GM19467 (cell line): Measurements from ENCODE around the gene SMLR1.
"Not testable (repeated sequence)": the region's sequence is repeated elsewhere in the genome, so short reads cannot be mapped to it uniquely, and the experiment has no call there.

ENCODE experiments used
- ATAC-seq: cut with Tn5 transposase; IDR thresholded peaks from one replicate; pipeline ENCODE4 v1.9.1; 2021; ENCODE audit warnings: mild to moderate bottlenecking, moderate library complexity; ENCODE audit not compliant: unreplicated experiment

The SMLR1 gene

DNA sequence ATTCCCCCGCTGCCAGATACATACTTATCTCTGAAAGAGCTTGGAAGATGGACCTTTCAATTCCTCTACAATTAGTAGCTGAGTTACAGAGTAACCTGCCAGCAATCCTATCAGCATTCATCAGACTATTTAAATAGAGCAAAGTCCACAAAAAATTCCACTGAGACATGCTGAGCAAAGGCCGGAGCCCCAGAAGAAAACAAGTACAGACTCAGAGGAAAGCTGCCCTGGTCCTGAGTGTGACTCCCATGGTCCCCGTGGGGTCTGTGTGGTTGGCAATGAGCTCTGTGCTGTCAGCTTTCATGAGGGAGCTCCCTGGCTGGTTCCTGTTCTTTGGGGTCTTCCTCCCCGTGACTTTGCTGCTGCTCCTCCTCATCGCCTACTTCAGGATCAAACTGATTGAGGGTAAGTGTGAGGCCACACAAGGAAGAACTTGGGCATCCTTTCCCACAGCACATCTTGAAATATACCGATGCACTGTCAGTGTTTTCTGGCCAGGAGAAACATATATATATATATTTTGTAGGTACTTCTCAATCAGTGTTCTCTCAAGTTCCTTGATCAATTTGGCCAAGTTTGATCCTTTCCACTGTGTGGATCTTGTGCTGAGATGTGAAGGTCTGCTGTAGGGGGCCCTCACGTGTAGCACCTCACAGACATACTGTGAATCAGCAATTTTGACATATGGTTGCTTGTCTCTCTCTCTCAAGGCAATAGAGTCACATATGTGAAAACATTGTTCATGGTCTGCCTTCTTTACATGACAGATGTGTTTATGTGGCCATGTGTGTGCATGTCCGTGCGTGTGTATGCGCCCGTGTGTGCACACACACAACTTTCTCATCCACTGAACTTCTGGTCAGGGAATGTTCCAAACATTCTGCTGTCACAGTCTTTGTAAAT lies at the start of gene SMLR1:
Gene SMLR1 (plus strand): TSS at position 160 of the 903 bp plus-strand sequence. CDS start 8 bp downstream, at position 168.
- ATAC-seq: no peak

DNA sequence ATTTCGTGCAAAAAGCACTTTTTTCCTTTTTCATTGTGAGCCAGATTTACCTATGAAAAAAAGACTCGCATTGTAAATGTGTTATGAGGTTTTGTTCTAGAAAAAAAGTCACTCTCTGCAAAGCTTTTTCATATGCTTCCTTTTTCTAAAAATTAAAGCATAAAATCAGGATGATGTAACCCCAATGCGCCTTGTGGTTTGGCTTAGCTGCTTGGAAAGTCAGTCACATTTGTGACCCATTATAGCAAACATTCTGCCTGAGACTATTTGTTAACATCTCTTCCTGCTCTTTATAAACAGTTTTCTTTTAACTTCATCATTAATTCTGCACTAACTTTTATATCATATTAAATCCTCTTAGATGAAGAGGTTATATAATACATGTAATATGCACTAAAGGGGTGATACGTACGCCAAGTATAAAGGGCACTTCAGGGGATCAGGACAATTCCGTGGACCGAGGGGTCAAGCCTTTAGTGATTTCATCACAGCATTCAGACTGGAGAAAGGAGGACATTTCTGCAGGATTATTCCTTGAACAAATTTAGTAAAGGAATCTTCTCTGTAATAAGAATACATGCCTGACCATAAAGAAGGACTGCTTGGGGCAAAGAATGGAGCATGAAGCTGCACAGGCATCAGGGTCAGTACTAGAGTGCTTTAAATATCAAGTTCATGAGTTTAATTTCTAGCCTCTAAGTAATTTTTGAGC lies 48.1 kb upstream of the SMLR1 start:
- ATAC-seq: no peak

DNA sequence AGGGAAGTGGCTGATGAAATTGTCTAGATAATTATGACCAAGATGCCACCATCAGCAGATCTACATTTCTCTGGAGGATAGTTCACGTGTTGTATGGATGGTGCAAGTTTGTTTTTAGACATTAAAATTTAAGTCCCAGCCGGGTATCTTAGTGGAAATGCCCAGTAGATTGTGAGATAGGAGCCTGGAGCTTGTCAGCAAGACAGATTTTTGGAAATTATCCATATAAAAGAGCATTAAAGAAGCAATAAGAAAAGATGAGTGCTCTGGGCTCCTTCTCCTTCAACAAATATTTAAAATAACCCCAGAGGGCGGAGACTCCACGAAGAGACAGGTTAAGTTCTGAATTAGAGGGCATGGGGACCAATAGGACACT lies 47.6 kb upstream of the SMLR1 start:
- ATAC-seq: no peak

GRCh38 chr6:130780122-130780521 lies 47.1 kb upstream of the SMLR1 start:
- ATAC-seq: no peak

GRCh38 chr6:130781557-130781956 lies 45.6 kb upstream of the SMLR1 start:
- ATAC-seq: no peak

DNA sequence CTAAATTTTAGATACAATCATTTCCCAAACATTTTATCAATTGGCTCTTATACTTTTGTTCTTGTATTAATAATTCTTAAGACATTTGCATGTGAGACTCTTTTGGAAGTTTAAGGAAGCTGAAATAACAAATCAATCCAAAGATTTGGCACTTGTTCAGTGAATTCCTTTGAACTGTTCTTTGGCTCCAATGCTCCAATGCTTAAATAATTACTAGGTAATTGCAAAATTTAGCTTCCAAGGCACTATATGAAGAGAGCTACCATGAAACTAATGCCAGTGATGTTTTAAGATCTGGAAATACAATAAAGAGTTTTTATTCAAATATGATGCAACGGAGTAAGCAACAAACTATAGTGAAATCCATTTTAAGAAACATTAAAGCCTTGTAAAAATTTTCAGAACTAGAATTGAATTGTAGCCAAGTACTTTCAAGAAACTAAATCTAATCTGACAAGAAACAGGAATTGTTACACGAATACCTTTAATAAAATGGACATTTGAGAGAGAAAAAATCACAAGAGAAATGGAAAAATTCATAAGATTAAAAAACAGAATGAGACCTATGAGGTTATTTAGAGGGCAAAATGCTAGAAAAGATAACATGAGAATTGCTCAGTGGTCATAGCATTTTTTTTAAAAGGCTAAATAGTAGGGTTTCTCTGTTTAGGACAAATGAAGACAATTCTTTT lies 43.6 kb upstream of the SMLR1 start:
- no peak for ATAC-seq

DNA sequence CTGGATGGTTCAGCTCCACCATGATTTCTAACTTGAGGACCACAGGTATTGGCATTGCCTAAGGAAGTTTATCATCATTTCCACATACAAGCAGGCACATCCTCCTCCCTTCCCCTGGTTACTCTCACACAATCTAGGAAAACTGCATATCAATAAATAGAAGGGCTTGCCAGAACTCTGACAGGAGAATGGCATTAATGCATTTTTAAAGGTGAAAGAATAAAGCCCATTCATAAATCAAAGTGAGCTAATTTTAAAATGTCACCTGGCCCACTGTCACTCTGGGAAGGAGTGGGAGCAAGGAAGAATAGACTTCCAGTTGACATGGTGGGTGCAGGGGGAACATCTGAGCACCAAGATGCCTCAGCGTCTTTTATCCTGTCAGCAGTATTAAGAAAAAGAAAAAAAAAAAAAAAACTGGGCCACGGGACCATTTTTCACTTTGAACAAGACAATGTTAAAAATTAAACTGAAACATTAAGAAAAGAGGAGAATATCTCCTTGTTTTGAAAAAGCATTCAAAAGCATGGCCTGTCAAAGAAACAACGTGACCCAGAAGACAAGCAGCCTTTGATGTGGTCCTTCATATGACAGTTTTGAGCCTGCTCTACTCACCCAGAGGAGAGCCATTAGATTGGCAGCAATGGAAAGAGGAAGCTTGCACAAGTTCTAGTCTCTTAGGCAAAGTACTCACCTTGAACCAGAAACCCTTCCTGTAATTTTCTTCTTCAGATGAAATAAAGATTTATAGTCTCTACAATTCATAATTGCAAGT lies 39.3 kb upstream of the SMLR1 start:
- ATAC-seq: no peak

DNA sequence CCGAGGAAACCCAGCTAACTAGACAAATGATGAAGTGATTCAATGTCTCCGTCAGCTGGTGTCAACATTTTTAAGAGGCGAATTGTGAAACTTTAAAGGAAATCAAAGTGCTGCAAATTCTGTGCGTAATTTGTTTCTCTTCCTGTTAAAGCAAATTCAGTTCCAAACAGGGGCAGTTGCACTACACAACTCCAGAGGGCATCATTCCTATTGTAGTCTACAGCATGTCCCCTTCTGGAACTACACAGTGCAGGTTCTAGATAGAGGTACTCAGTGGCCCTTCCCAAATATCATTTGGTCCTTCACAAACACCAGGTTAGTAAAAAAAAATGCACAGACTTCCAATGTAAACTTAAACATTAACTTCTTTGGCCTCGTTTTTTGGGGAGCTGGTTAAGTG lies 38.3 kb upstream of the SMLR1 start:
- no peak for ATAC-seq

GRCh38 chr6:130794010-130794697 lies 33.1 kb upstream of the SMLR1 start:
- no peak for ATAC-seq

- ATAC-seq: no peak
Observed at GRCh38 chr6:130794738-130795137, 32.5 kb upstream of the SMLR1 start.

GRCh38 chr6:130796313-130796905 lies 30.8 kb upstream of the SMLR1 start:
- ATAC-seq: no peak

DNA sequence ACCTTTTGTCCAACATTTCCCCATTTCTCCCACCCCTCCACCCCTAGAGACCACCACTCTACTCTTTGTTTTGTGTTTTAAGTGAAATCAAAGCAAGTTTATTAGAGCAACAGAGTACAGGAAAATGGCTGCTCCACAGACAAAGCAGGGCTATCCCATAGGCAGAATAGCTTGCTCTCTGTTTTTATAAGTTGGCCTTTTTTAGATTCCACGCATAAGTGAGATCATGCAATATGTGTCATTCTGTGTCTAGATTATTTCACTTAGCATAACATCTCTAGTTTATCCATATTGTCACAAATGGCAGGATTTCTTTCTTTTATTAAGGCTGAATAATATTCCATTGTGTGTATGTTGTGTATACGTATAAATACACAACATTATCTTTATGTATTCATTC lies 30.1 kb upstream of the SMLR1 start:
- no peak for ATAC-seq

DNA sequence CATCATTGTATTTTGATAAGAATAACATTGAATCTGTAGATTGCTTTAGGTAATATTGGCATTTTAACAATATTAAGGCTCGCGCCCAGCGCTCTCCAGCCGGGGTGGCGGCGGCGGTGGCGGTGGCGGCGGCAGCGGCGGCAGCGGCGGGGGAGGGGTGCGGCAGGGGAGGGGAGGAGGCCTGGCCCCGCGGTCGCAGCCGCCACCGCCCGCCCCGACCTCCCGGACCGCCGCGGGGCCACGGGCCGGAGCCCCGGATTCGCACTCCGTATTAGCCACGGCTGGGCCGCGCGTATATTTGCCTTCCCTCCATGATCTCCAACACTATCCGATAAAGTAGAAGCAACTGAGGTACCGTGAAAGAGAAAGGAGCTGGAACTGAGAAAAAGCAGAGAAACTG lies 25.8 kb upstream of the SMLR1 start:
- ATAC-seq: not testable (repeated sequence)

DNA sequence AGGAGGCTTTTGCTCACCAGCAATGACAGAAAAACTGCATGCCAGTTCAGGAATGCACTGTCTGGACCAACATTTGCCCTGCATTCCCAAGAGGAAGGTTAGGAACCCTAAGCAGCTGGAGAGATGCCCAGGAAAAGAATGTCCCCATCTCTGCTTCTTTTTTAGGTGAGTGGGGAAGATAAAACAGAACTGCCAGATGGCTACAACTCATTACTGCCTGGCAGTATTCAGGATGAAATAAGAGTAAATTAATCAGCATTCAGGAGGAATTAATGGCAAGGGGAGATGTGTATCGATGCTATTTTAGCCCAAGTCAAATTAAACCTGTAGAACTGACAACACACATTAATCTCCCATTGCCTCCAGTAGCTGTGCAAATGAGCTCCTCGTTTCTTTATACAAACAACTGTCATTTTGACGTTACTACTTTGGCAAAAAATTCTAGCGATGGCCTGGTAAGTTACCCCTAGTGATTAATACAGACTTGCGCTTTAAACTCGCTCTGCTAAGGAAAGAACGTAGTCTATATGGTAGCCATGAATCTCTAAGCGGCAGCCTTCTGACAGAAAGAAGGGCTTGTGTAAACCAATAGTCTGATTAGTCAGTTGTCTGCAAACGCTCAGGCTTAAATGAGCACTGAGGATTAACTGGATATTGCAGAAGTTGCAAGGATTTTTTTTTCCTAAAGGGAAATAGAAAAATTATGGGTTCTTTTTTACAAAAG lies 16.7 kb upstream of the SMLR1 start:
- no peak for ATAC-seq

GRCh38 chr6:130811932-130812331 lies 15.3 kb upstream of the SMLR1 start:
- ATAC-seq: no peak

DNA sequence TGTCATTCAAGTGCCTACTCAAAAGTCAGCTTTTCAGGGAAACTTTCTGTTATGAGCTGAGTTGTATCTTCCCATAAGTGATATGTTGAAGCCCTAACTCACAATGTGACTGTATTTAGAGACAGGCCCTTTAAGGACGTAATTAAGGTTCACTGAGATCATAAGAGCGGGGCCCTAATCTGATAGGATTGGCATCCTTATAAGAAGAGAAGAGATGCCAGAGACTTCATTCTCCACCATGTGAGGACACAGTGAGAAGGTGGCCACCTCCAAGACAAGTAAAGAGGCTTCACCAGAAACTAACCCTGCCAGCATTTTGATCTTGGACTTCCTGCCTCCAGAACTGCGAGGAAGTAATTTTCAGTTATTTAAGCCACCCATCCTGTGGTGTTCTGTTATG lies 12.7 kb upstream of the SMLR1 start:
- no peak for ATAC-seq

GRCh38 chr6:130815200-130816071 lies 11.8 kb upstream of the SMLR1 start:
- ATAC-seq: no peak

DNA sequence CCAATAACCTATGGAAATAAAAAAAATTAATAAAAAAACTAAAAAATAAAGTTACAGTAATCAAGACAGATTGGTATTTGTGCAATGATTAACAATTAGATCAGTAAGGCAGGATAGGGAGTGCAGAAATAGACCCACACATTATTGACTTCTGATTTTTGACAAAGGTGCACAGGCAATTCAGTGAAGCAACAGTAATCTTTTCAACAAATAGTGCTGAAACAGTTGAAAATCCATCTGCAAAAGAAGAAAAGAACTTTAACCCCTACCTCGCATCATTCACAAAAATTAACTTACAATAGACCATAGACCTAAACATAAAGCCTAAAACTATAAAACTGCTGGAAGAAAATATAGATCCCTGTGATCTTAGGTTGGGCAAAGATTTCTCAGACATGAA lies 4.5 kb upstream of the SMLR1 start:
- ATAC-seq: no peak
